WI38 (cell line): ENCODE results near the gene VPS39.
"Not testable (repeated sequence)": the region's sequence is repeated elsewhere in the genome, so short reads cannot be mapped to it uniquely, and the experiment has no call there.

Source experiments
- H3K4me3 ChIP-seq: 2 replicates; pipeline ENCODE4 v1.5.1; 2011; ENCODE audit warnings: low read depth, mild to moderate bottlenecking, control low read depth, low read length
- CTCF ChIP-seq: IDR thresholded peaks from 2 replicates; pipeline ENCODE4 v1.5.1; 2012; ENCODE audit warnings: low read depth, mild to moderate bottlenecking, control low read depth, low read length

Gene VPS39

DNA sequence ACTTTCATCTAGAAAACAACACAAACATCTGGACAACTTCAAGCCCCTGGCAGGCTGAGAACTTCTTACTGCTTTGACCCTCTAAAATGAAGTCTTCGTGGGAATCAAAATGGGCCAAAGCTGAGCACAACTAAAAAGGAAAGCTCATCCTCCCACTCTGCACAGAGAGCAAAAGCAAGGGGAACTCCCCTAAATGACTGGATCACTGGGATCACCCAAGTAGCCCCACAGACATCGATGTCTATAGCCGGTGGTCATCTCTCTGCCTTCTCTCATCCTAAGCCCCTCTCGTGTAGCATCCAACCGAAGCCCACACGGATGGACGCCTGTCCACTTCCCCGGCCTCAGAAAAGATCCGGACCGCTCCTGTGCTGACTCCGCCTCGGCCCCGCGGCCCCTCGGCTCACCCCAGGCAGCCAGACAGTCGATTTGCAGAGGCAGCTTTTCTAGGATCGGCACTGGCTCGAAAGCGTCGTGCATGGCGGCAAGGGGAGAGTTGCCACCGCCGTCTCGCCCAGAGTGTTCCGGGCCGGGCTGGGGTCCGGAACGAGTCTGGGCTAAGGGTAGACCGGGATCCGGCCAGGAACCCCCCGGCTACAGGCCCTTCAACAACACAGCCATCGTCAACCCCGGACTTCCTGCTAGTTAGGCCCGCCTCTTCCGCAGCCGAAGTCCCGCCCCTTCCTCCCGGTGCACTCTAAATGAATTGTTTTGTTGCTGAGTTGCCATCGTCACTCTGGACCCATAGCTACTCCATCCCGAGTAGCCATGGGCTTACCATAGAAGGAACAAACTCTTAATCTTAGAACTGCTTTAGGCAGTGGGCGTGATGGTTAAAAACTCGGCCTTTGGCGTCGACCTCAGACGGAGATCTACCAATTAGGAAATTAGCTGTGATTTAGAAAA, at the start of gene VPS39:
Gene VPS39 (minus strand): TSS at position 631 of the 906 bp plus-strand sequence. CDS start 151 bp downstream, at position 480.
- TF ChIP-seq CTCF = no peak
- H3K4me3 ChIP-seq = peak within 1 kb of the TSS; percentile 83

DNA sequence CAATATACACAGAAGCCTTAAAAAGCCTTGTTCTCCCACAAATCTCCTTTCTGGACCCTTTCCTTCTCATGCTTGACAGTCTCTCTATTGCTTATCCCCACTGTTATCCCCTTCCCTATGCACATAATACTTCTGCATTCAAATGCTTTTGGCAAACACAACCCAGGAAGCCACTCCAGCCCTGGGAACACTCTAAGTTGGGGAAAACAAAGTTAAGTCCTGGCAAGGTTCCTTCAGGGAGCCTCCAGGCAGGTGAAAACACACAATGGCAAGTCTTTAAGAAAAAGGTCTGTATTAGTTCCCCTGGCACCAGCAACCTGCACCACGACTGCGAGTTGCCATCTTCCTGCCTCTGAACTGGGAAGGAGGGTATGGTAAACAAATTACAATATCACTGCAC, 45.2 kb upstream of the VPS39 start:
- TF ChIP-seq CTCF = no peak
- H3K4me3 ChIP-seq = no peak overlapping the region

GRCh38 chr15:42240823-42241222, 32.7 kb upstream of the VPS39 start:
- TF ChIP-seq CTCF = no peak
- H3K4me3 ChIP-seq = no peak overlapping the region

- TF ChIP-seq CTCF = no peak
- no peak overlapping the region for H3K4me3 ChIP-seq
Measured at GRCh38 chr15:42239528-42240182, 31.6 kb upstream of the VPS39 start.

- no peak overlapping the region for H3K4me3 ChIP-seq
- TF ChIP-seq CTCF = no peak
Measured at GRCh38 chr15:42233107-42233506, 25.0 kb upstream of the VPS39 start.

GRCh38 chr15:42232606-42233005, 24.5 kb upstream of the VPS39 start:
- no peak for TF ChIP-seq CTCF
- no peak overlapping the region for H3K4me3 ChIP-seq

DNA sequence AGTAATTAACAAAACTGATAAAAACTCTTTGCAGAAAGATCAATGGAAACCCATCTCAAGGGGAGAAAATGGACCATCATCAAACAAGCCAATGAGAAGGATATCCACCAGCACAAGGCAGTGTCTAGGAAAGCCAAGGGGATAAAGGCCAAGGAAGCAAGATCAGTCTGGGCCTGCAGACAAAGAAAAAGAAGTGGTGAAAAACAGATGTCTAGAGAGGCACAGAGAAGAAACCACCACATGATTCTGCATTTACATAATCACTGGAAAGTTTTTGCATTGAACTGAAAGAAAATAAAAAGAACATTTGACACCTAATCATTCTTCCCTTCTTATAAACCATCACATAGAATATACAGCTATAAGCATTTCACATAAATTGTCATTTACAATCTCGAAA, 23.0 kb upstream of the VPS39 start:
- no peak overlapping the region for H3K4me3 ChIP-seq
- TF ChIP-seq CTCF = no peak

DNA sequence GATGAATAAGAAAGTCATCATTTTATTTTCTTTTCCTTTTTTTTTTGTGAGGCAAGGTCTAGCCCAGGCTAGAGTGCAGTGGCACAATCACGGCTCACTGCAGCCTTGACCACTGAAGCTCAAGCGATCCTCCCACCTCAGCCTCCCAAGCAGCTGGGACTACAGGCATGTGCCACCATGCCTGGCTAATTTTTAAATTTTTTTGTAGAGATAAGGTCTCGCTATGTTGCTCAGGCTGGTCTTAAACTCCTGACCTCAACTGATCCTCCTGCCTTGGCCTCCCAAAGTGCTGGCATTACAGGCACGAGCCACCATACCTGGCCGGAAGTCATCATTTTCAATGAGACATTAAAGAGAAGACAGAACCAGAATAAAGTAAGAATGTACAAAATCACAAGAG, 20.9 kb upstream of the VPS39 start:
- not testable (repeated sequence) for H3K4me3 ChIP-seq
